Fibroblast of skin of abdomen (primary cell): ENCODE data around the gene TTC21B. TPM values are rescaled to one million over a fixed set of nuclear protein-coding genes. Genes with fewer than 3 reads are reported as not detected.
A peak's percentile ranks its signal among the peaks of the same experiment; 100 is the strongest.
"Not testable (repeated sequence)": the region's sequence is repeated elsewhere in the genome, so short reads cannot be mapped to it uniquely, and the experiment has no call there.

ENCODE experiments used
- DNase-seq: peaks from one replicate; pipeline ENCODE4 v3.0.0-alpha.2; 2013
- polyA plus RNA-seq, 2 experiments: library from polyadenylated mRNA; unstranded; fragments of 120-200 nt; gene quantifications; one replicate each; pipeline ENCODE4 v1.2.1, GENCODE V29; 2013; ENCODE audit not compliant: insufficient read length in 2 of 2

The TTC21B gene
- 10.8 TPM for polyA plus RNA-seq (2013, experiment 1 of 2; ENCODE audit: insufficient read length)
- polyA plus RNA-seq (2013, experiment 2 of 2; ENCODE audit: insufficient read length): 10.0 TPM

DNA sequence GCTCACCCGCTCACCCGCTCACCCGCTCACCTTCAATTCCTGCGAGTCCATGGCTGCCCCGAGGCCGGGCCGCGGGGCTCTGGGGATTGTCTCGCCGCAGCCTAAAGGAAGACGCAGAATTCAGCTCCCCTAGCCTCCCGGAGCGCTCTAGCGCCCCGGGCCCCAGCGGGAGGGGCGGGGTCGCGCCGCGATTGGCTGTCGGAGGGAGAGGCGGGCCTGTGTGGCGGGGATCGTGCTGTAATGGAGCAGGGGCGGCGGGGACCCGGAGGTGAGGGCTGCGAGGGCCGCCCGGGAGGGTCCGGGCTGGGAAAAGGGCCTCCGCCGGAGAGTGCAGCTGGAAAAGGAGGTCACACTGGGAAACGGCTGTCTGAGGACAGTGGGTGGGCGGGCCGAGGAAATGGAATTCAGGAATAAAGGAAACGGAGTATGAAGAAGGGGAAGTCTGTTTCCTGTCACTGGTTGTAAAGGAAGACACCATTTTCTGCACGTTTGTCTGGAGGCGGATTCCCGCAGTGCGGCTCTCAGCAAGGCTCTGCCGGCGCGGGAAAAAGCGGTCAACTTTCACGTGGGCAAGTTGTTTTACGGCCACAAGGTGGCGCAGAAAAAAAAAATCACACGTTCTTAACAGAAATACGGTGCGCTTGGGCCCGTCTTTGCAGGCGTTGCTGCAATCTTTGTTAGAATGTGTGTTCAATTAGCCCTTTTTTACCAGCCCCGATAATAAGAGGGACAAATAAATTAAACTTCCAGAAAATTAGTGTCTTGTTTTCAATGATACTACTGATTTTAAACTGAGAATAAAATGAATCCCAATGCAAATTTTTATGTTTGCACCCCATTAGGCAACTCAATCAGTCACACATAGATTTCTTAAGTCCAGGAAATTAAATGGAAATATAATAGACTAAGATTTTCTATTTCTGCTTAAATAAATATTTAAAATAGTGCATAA is at the start of gene TTC21B:
Gene TTC21B (minus strand): TSS at position 122 of the 952 bp plus-strand sequence. CDS start 71 bp downstream, at position 51.
- peak; percentile 95 for DNase-seq

DNA sequence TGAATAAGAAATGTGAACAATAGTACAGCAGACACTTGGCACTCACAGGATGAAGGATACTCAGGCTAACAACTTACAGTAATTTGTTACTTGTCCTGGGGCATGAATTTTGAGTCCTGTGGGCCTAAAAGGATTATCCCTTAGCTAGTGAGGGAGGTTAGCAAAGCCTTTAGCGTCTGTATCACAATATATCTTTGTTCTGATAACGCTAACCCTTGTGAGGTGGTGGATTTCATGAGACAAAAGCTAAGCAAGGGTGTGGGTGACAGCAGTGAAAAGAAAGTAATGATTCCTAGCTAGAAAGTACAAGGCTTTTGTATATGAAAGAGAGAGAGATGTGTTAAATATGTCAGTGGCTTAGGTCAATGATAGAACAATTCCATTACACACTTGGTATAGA is 46.8 kb upstream of the TTC21B start:
- DNase-seq: no peak

DNA sequence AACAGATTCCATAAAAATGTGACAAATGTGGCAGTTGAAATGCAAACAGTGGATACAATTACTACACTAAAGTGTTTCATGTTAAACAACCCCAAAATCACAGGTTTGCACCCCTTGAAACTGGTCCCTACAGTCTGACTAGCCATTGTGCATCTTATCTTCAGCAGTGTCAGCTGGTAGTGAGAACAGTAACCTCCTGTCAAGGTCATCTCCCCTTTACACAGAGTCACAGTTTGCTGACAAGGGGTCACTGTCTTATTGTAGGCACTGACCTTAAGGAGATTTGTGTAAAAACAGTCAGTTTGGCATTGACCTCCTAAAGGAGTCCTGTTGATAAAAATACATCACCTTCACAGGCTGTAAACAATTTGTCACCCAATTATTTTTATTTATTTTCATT is 37.3 kb upstream of the TTC21B start:
- no peak for DNase-seq

DNA sequence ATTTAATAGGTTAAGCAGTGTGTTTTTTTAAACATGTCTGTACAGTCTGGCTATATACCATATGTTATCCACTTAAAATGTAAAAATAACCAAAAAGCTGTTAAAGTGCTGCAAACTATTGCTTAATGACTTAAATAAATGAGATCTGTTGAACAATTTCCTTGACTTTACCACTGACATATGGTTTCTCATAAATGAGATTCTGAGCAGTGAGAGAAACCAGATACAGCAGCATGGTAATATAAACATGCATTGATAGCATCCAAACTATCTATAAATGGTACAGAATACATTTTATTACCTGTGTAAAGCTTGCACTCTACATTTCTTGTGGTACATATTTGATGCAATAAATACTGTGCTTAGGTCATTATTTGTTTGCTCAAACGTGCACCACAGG is 36.3 kb upstream of the TTC21B start:
- no peak for DNase-seq

DNA sequence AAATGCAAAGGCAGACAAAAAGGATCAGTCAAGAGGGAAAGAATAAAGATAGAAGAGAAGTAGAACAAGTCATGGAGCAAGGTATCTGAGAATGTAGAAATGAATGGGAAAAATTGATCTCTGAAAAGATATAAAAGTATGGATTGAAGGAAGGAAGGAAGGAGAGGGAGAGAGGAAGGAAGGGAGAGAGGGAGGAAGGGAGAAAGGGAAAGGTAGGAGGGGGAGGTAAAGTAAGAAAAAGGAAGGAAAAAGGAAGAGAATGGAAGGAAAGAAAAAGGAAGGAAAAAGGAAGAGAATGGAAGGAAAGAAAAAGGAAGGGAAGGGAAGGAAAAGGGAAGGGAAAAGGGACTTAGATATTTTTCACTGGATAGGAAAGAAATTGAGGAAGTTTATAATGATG is 31.5 kb upstream of the TTC21B start:
- no peak for DNase-seq

DNA sequence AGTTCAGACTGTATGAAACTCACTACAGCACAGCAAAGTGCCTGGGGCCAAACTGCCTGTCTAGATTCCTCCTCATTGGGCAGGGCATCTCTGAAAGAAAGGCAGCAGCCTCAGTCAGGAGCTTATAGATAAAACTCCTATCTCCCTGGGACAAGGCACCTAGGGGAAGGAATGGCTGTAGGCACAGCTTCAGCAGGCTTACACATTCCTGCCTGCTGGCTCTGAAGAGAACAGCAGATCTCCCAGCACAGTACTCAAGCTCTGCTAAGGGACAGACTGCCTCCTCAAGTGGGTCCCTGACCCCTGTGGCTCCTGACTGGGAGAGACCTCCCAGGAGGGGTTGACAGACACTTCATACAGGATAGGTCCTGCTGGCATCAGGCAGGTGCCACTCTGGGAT is 18.6 kb upstream of the TTC21B start:
- not testable (repeated sequence) for DNase-seq

DNA sequence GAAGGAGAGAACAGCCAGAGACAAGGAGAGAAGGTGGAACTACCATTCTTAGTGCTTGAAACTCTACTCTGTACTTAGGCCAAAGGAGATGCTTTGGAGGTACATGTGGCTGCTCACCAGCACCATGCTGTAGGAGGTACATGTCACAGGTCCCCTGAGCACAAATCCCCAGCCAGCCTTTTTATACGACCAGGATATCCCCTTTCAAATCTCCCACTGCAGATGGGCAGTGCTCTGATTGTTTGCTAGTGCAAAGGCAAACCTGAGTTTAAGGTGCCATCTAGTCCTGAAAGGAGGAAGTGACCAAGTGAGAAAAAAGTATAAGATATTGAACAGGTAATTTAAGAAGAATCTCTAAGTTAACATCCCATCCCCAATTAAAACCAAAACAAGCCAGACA is 17.1 kb upstream of the TTC21B start:
- DNase-seq: no peak

DNA sequence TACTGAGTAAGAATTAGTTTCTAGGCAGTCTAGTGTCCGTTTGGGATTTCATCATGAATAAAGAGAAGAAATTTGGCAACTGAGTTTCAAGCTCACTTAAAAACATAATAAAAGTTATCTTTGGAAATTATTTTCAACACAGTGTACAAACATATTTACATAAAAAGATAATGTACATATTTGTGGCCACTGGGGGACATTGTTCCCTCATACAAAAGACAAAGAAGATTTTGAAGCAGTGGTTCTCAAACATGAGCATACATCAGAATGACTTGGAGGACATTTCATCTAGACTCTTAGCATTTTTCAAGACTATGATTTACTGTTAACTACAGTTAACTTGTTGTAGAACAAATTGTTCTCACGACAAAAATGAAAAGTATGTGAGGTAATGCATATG is 15.7 kb upstream of the TTC21B start:
- DNase-seq: no peak

DNA sequence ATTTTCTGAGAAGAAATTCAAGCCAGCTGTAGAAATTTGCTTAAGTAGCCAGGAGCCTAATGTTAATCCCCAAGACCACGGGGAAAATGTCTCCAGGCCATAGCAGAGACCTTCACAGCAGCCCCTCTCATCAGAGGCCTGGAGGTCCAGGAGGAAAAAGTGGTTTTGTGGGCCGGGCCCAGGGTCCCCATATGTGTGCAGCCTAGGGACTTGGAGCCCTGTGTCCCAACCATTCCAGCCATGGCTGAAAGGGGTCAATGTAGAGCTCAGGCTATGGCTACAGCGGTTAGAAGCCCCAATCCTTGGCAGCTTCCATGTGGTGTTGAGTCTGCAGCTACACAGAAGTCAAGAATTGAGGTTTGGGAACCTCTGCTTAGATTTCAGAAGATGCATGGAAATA is 14.2 kb upstream of the TTC21B start:
- no peak for DNase-seq

DNA sequence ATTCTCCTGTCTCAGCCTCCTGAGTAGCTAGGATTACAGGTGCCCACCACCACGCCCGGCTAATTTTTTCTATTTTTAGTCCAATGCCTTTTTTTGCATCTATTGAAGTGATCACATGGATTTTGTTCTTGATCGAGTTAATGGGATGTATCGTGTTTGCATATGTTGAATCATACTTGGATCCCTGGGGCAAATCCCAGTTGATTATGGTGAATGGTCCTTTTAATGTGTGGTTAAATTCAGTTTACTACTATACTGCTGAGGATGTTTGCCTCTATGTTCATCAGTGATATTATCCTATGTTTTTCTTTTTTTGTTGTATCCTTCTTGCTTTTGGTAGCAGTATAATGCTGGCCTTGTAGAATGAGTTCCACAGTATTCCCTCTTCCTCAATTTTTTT is 8.2 kb upstream of the TTC21B start:
- DNase-seq: no peak

DNA sequence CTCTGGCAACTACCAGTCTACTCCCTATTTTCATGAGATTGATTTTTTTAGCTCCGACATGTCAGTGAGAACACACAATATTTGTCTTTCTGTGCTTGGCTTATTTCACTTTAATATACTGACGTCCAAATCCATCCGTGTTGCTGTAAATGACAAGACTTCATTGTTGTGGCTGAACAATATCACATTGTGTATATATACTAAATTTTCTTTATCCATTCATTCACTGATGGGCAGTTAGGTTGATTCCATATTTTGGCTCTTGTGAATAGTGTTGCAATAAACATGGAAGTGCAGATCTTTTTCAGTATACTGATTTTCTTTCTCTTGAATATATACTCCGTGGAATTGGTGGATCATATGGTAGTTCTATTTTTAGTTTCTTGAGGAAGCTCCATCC is 5.8 kb upstream of the TTC21B start:
- DNase-seq: no peak

DNA sequence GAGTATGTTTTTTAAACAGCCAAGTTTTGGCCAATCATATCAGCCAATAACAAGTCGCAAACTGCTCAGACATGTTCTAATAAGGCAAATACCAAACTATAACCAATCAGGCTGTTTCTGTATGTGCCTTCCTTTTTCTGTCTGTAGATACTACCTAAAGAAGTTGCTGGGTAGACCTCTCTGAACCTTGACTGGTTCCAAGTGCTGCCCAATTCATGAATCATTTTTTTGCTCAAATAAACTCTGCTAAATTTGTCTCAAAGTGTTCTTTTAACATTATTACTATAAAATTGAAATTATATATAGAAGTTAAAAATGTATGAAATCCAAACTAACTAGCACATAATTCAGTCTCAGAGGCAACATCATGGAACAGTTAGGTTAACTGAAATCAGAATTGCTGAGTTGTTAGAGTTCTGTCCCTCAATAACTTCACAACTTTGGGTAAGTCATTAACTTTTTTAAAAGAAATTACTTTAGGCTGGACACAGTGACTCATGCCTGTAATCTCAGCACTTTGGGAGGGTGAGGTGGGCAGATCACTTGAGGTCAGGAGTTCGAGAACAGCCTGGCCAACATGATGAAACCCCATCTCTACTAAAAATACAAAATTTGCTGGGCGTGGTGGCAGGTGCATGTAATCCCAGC is 4.9 kb upstream of the TTC21B start:
- no peak for DNase-seq

DNA sequence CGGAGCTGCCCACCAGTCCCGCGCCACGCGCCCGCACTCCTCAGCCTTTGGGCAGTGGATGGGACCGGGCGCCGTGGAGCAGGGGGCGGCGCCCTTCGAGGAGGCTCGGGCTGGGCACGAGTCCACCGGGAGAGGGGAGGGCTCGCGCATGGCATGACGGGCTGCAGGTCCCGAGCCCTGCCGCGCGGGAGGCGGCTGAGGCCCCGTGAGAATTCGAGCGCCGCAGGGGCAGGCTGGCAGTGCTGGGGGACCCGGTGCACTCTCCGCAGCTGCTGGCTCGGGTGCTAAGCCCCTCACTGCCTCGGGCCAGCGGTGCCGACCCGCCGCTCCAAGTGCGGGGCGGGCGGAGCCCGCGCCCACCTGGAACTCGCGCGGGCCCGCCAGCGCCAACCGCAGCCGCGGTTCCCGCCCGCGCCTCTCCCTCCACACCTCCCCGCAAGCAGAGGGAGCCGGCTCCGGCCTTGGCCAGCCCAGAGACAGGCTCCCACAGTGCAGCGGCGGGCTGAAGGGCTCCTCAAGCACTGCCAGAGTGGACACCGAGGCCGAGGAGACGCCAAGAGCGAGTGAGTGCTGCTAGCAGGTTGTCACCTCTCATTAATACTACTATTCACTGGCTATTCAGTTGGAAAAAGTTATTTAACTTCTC is 3.6 kb upstream of the TTC21B start:
- no peak for DNase-seq

DNA sequence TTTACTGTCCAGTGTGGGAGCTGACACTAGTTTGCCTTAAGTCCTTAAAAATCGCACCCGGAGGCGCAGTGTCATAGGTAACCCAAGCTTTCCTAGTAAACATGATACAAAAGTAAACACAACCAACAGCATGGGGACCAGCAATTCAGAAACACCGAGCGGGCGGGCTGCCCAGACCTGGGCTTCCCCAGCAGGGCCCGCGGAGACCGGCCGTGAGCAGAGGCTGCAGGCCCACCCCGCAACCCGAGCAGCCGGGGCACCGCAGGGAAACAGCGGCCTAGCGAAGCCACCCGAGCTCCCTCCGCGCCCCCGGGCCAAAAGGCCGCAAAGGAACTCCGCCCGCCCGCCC is 296 bp downstream of the TTC21B start:
- DNase-seq: no peak

DNA sequence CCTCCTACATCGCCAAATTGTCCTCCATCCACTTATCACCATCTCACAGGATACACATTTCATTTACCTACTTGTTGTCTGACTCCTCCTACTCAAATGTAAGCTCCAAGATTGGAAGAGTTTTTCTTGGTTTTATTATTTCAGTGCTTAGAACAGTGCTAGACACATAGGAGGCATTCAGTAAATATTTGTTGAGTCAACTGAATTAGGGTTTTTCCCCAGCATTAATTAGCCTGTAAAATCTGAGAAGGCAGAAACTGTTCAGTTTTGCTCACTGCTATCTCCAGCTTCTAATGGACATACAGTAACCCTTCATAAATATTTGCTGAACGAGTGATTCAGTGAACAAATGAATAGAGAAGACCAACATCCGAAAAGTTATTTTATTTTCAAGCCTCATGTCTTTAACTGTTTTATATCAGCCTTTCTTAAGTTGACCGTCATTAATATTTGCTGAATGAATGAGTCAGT is 800 bp downstream of the TTC21B start:
- DNase-seq: no peak

DNA sequence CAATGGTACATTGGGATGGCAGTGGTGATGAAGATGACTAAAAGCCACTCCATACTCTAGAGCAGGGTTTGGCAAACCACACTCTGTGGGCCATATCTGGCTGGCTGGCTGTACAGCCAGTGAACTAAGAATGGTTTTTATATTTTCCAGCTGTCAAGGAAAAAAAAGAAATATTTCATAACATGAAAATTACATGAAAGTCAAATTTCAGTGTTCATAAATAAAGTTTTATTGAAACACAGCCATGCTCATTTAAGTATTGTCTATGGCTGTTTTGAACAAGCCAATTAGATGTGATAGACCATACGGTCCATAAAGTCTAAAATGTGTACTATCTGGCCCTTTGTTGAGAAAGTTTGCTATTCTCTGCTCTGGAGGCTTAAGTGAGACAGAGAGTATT is 1.5 kb downstream of the TTC21B start:
- no peak for DNase-seq

DNA sequence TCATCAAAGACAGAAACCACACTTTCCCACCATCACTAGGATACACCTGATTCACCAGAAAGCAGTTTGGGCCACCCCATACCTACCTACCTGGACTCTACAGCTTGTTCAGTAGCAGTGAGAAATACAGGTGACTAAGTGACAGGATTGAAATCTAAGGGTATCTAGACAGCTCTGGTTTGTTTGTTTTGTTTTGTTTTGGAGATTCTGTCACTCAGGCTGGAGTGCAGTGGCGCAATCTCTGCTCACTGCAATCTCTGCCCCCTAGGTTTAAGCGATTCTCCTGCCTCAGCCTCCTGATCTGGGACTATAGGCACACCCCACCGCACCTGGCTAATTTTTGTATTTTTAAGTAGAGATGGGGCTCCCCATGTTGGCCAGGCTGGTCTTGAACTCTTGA is 3.1 kb downstream of the TTC21B start:
- DNase-seq: no peak

DNA sequence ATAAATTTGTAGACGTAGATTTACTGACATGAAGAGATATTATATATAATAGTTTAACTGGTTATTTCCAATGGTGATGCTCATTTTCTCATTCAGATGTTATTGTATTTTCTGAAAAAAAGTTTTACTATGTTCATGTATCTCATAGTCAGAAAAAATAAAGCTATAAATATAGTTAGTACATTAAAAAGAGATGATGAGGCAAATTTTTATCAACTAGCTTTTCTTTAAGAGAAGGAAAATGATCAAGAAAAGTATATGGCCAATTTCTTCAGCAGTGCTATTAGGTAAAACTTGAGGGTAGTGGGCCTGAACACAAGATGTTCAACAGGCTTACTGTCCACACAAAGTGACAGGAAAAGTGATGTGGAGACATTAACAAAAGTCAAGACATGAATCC is 11.7 kb downstream of the TTC21B start:
- no peak for DNase-seq

DNA sequence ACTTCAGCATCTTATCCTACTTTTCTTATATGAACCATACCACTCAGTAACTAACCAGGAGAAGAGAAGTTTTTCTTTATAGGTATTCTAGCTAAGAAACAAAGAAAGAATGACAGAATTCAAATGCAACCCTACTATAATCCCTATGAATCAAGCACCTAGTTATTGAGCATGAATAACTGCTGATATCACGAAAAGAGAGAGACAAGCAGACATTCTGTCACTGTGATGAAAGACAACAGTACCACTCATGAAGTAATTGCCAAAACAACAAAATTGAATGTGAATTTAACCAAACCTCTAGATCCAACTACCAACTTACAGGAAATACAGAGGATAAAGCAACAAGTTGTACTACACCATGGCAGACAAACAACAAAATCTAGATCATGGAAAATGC is 15.3 kb downstream of the TTC21B start:
- DNase-seq: no peak

DNA sequence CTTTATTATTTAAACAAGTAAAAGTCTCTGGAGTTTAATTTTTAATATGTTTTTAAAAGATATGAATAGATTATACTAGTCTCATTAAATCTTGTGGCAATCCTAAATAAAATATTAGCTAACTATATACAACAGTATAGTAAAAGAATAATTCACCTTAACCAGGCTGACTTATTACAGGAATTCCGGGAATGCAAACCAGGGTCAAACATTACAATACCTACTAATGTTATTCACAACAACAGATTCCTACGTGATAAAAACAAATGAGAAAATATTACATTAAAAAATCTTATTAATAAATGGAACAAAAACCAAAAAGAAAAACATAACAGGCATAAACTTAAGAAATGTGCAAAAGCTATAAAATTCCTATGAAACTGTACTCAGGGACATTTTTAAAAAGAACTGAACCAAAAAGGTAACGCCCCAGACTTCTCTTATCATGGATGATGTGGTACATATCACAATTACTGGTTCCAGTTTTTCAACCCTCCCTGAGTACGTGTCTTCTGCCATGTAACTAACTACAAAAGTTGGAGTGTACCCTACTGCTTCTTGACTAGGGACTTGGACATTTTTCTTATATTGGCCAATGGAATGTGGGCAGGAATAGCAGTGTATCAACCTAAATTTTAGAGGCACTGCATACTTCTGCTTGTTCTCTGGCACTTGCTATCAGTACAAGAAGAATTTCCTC is 20.2 kb downstream of the TTC21B start:
- DNase-seq: no peak

DNA sequence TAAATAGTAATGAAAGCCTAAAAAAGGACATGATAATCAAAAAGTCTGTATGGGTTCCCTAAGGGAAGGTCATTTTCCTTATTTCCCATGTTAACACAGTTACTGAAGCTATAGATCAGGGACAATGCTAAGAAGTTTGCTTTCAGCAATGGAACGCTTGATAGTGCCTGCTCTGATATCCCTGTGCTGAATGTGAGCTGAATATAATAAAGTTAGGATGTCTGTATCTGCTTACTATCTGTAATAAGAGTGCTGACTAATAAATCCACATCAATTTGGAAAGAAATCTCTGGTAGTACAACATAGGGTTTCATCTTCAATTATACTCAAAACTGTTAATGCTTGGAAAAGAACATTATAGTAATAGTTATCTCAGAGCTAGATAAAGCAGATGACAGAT is 25.8 kb downstream of the TTC21B start:
- no peak for DNase-seq

DNA sequence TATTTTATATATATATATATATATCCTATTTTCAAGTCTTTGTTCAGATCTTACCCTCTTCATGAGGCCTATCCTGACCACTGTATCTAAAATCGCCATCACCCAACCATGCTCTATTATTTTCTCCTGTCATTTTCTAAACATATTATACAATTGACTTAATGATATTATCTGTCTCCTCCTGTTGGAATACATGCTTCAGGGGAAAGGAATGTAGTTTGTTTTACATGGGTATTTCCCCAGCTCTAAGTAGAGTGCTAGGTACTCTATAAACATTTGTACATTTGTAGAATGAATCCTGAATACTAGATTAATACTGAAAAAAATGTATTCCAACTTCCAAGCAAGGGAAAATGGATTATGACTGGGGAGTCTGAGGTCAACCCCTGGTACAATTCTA is 26.2 kb downstream of the TTC21B start:
- no peak for DNase-seq

DNA sequence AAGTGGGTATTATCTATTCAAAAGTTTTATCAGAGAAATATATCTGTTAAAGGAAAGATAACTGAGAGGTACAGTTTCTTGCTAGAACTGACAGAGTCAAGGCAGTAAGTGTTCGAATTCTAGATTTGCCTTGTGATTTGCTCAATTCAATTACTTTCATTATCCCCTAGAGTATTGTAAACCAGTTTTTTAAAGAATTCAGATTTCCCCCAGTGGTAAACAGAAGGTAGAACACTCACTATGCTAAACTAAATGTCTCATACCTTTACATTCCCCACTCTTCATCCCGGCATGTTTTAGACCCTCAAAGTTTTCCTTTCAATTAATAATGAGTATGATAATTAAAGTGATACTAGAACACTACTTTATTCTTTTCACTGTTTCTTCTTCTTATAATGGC is 28.6 kb downstream of the TTC21B start:
- no peak for DNase-seq
